Activated T-cell treated with anti-CD3 and anti-CD28 coated beads for 1 hour (primary cell): Measurements from ENCODE around the gene AKR1C3.

ENCODE experiments used
- DNase-seq: peaks from one replicate; pipeline ENCODE4 v3.0.0-alpha.2; 2020; ENCODE audit warnings: low read depth

Gene AKR1C3

DNA sequence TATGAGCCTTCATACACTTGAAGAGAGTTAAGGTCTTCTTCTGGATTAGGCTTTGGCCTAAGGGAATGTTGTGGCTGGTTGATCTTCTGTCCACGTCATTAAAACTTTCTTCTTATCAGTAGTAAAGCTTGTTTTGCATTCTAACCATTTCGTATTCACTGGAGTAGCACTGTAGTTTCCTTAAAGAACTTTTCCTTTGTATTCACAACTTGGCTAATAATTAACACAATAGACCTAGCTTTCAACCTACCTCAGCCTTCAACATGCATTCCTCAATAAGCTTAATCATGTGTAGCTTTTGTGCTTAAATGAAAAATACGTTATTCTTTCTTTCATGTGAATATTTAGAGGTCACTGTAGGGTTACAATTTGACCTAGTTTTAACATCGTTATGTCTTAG, 48.0 kb downstream of the AKR1C3 start:
- DNase-seq = no peak

DNA sequence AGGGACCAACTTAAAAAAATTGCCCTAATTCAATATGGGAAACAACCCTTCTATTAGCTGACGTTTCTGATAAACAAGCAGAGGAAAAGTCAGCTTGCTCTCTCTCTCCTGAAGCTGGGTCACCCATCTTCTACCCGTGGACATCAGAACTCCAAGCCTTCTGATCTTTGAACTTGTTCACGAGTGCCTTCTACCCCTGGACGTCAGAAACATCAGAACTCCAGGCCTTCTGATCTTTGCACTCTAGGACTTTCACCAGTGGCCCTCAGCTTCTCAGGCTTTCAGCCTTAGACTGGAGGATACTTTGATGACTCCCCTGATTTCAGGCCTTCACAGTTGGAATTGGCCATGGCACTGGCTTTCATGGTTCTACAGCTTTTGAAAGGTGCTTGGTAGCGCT, 48.9 kb downstream of the AKR1C3 start:
- DNase-seq = no peak

- DNase-seq = no peak
Measured at GRCh38 chr10:5146920-5147254, 52.7 kb downstream of the AKR1C3 start.

- no peak for DNase-seq
Measured at GRCh38 chr10:5147255-5147980, 53.2 kb downstream of the AKR1C3 start.

DNA sequence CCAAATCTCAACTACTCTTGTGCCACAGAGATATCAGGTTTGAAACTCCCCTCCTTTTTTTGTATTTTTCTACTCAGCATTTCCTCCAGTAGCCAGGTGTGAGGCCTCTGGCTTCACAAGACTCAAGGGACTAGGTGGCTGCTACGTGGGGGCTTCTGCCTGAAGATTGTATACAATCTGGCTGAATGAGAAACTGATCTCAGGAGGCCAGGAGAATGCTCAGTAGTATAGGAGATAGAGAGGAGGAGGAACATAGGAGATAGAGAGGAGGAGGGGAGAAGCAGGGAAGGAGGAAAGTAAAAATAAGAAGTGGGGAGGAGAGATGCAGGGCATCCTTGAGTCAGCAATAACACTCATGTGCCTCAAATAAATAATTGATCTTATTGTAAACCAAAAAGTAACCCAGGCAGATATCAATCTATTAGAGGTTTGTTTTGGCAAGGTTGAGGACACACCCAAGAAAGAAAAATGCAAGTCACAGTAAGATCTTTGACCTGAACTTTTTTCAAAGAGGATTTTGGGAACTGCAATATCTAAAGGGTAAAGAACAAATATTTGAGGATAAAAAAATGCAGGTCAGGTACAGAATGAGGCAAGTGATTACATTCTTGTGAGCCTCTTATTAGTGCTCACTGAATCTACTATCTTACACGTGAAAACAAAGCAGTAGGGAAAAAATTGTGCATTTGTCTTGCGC, 53.9 kb downstream of the AKR1C3 start:
- DNase-seq = no peak

GRCh38 chr10:5148678-5149032, 54.4 kb downstream of the AKR1C3 start:
- DNase-seq = no peak

GRCh38 chr10:5151076-5151475, 56.9 kb downstream of the AKR1C3 start:
- DNase-seq = no peak

GRCh38 chr10:5155951-5156350, 61.7 kb downstream of the AKR1C3 start:
- no peak for DNase-seq
